GM19351 (cell line): ENCODE measurements around the gene ARHGAP24.
"Not testable (repeated sequence)": the region's sequence is repeated elsewhere in the genome, so short reads cannot be mapped to it uniquely, and the experiment has no call there.

Experiments
- ATAC-seq: cut with Tn5 transposase; IDR thresholded peaks from one replicate; pipeline ENCODE4 v1.9.1; 2021; ENCODE audit warnings: mild to moderate bottlenecking, moderate library complexity; ENCODE audit not compliant: unreplicated experiment

The ARHGAP24 gene

DNA sequence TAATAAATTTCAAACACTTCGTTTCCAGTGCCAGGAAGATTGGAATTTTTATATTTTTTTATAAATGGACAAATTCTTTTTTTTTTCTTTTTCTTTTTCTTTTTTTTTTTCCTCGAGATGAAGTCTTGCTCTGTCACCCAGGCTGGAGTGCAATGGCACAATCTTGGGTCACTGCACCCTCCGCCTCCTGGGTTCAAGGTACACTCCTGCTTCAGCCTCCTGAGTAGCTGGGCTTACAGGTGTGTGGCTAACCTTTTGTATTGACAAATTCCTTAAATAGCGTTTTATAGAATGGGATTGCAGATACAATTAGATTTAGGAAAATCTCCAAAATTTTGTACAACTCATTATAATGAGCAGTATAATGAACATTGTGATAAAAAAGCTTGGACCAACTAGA lies 328.9 kb downstream of the ARHGAP24 start:
- no peak for ATAC-seq

DNA sequence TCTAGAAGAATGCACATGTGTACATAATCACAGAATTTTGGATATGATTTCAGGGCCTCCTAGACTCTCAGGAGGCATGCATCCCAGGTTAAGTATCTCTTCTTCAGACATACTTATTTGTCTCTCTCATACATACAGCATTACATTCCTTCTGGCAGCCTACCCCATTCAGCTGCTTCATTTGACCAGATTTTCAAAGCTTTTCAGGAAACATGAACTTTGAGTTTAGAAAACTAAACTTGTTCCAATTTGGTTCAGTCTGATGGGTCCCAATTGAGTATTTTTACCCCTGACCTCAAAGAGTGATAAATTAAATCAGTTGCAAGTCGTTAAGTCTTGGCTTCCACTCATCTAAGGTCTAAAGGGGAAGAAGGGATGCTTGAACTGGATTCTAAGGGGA lies 330.9 kb downstream of the ARHGAP24 start:
- ATAC-seq = no peak

DNA sequence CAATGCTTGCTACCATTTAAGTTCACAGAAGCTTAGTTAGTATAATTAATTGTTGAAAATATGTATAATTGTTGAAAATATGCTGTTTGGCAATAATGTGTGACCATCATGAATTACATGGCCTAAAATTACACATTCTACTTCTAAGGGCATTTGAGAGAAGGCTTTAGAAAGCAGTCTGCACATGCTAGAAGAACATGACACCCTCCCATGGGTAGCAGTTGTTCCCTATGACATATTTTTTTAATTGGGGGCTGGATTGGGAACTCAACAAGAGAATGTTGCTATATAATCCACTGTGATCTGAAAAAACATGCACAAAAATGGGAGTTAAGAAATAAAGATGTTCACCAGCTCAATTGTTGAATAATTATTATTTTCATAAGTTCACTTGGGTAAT lies 331.4 kb downstream of the ARHGAP24 start:
- no peak for ATAC-seq

DNA sequence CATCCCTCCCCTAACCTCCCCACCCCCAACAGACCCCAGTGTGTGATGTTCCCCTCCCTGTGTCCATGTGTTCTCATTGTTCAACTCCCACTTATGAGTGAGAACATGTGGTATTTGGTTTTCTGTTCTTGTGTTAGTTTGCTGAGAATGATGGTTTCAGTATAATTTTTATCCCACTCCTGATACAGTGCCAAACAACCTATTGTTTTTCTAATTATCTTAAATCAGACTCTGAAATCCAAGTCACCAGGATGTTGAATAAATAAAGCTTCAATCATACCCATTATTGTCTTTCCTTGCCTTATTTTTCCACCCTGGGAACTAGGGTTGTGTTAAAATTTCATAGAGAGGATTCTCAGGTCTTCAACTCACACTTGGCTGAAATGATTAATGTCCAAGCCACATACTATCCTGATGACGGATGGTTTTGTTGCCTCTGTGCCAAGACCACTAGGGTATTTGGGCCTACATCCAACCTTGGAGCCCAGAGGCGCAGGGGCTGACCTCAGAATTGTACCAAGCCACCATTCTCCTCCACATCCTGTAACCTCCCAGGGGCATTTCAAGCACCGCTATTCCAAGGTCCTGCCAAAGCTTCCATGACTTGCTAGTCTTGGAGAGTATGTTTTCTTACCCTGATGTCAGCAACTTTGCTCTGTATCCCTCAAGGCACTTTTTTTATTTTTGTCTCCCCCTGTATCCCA lies 332.4 kb downstream of the ARHGAP24 start:
- ATAC-seq = no peak

DNA sequence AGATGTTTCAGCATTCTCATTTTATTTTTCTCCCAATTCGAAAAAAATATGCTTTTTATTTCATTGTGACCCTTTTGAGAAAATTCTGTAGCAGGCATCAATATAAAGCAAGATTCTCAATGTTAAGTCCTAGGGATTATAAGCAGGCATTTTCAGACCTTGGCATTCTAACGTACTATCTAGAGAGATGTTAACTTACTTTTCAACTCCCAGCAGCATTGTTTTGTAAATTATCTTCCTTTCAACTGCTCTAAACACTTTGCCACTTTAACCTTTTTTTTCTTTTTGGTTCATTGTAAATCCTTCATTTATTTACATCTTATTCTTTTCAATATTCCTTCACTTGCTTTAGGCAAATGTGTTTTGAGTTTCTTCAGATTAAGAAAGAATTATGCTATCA lies 333.2 kb downstream of the ARHGAP24 start:
- no peak for ATAC-seq

DNA sequence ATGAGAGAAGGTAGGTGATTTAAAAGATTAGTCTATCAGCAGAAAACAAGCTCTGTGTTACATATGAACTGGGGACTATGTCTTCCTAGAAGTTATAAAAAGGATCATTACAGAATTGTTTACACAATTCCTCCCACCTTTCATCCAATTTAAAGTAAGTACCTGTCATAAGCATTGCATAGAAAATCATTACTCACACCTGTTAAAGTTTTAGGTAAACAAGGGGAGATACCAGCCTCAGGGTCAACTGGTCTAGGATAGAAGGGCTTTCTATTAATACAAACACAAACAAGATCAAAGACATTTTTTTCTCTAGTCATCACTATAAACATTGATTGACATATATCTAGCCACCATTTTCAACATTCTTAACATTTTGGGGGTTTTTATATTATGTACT lies 333.9 kb downstream of the ARHGAP24 start:
- no peak for ATAC-seq

DNA sequence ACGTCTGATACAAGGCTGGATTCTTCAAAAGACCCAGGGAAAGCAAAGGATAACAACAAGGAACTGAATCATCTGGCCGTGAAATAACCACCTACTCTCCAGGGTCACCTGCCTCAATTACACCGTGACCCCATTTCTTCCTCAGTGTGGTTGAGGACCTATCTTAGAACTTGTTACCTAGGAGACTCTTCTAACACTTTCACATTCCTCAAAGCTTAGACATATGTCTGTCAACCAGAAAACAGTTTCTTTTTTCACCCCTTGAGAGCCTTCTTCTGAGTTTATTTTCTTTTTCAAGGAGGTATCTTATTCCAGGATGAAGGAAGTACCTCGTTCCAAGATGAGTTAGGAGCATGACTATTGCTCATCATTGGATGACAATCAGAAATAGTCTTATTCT lies 337.8 kb downstream of the ARHGAP24 start:
- ATAC-seq = no peak

DNA sequence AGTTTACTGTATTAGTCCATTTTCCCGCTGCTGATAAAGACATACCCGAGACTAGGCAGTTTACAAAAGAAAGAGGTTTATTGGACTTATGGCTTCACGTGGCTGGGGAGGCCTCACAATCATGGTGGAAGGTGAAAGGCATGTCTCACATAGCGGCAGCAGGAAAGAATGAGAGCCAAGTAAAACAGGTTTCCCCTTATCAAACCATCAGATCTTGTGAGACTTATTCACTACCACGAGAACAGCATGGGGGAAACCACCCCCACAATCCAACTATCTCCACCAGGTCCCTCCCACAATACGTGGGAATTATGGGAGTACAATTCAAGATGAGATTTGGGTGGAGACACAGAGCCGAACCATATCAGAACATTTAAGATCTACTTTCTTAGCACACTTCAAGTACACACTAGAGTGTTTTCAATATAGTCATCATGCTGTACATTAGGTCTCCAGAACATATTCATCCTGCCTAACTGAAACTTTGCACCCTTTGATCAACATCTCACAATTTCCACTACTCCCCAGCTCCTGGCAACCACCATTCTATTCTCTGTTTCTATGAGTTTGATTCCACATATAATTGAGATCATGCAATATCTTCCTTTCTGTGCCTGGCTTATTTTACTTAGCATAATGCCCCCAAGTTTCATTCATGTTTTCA lies 341.0 kb downstream of the ARHGAP24 start:
- no peak for ATAC-seq

DNA sequence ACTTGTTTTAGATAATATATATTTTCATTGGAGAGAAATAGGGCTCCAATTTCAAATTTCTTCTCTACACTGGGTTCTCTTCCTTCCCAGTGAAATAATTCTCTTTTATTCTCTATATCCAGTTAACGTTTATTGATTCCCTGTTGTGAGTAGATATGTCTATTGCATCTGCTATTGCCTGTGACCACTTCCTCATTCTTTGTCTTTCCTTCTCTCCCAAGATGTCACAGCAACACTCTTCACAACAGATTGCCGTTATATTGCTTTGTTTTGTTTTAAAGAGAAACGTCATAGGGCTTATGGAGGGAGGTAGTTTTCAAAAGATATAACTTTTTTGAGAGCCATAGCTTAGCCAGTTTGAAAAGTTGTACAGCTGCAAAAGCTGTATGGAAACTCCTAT lies 343.8 kb downstream of the ARHGAP24 start:
- no peak for ATAC-seq

DNA sequence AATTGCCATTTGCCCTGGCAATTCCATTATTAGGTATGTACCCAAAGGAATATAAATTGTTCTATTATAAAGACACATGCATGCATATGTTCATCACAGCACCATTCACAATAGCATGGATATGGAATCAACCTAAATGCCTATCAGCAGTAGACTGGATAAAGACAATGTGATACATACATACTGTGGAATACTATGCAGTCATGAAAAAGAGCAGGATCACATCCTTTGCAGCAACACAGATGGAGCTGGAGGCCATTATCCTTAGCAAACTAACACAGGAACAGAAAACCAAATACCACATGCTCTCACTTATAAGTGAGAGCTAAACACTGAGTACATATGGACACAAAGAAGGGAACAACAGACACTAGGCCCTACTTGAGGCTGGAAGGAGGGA lies 345.2 kb downstream of the ARHGAP24 start:
- ATAC-seq = not testable (repeated sequence)

DNA sequence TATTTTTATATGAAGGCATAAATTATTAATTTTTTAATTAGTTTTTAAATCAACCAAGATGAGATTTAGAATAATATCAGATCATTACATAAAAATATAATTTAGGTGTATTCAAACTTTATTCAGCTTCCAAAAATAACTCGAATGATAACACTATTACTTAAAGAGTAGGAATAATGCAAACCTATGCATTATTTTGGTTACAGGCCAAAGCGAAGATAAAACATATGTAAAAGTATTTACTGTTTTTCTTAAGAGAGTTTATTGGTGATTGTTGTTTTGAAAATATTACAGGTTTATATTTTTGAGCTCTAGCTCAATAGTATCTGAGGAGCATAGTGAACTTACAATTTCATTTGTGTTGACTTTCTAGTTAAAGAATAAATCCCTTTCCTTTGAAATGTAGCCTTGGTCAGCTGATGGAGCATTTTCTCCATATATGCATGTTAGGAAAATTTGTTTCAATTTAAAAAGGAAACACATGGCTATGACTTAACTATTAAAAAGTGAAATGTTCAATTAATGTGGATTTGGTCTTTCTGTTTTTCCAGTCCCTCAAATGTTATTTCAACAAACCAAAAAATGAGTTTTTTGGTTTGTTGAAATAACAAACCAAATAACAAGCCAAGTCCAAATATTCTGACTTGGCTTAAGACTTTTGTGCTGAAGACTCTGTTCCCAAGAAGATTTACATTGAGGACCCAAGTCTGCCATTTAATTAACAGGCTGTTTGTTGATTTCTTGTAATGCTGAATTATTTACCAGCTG lies 346.9 kb downstream of the ARHGAP24 start:
- ATAC-seq = no peak

DNA sequence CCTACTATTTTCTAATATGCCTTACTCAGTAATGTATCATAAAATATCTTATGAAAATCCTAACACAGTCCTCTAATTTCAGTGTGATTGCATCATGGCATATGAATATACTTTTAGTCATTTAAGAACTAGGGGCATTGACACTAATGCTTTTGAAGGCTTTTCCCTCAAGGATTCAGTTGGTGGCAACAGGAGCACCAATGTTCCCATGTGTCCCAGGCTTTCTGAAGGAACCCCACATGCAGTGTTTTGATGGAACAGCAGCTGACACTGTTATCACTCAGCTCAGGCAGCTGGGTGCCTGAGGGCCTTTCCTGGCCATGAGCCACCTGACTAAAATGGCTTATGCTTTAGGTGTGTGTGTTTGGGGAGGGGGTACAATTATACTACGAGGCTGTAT lies 348.3 kb downstream of the ARHGAP24 start:
- ATAC-seq = no peak

DNA sequence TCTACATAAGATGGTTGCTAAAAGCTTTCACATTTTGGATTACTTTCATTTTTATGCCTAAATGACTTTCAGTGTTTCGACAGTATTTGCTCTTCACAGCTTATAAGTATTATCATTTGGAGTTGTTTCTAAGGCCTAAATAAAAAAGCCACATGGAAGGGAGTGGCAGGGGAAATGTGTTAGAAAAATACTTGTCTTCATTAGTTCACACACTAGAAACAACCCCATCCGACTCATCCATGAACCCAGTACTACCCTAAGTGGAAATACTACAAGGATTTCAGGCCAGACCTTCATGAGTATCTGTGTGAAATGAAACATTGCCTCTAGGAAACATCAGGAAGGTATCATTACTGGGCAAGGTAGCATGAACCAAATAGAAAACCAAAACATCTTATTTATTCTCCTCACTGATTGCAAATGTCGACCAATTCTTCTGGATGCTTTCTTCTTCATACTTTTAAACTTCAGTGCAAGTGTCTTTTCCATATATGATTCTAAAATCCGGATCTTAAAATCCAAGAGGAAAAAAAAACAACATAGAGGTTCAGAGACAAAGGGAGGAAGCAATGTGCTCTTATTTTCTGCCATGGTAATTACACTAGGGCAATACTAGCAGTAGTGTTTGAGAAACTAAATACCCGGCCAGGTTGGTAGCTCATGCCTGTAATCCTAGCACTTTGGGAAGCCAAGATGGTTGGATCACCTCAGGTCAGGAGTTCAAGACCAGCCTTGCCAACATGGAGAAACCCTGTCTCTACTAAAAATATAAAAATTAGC lies 349.4 kb downstream of the ARHGAP24 start:
- ATAC-seq = no peak

DNA sequence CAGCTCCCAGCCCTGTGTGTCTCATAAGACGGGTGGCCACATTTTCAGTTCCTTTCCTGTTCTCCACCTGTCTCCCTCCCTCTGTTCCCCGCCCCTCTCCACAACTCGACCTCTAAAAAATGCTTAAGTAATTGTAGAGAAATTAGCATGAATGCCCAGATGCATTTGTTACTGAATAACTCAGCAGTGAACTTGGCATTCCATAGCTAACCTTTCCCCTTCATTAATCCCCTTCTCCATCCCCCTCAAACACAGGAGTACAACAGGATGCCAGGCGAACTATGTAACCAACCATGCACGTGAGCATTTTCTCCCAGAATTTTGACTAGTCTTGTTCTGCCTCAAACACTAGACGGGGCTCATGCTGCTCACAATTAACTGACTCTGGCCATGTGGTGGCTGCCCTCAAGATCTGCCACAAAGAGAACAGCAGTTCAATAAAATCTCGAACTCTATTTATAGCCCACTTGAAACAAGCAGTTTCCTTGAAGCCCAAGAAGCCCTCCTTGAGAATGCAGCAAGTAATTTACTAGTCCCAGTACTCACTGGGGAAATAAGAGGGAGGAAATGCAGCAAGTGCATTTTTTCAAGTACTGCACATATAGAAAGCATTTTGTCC lies 351.2 kb downstream of the ARHGAP24 start:
- ATAC-seq = no peak

DNA sequence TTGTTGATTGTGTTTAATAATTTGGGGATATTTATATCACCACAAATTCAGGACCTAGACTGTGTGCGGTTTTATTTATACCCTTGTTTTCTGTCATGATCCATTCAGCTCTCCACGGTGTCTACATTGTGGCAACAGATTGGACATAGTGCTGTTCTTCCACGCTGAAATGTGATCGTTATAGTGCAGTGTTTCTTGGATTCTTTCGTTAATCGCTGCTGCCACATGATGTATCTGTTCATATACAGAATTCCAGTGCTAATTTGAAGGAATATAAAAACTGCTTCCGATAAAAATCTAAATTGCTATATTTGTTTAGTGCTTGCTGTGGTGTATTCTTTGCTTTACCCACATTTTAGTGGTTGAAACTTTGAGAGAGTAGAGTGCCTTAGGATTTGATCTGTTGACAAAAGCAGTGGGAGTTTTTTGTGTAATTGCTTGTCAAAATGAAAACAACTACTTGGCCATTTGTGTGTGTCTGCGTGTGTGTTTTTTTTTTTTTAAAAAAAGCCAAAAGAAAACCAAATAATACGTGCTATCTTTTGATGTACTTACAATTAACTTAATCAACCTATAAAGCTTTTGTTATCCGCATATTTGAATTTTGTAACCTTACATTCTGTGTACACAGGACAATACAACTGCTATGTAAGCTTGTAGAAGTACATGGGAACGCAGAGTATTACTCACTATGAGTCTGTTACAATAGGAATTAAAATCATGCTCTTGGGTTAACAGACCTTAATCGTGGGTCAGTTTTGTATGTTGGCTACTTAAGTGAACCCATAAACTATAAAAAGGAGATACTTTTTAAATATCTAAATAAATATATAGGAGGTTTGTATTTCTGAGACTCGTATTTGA lies 353.3 kb downstream of the ARHGAP24 start:
- no peak for ATAC-seq

DNA sequence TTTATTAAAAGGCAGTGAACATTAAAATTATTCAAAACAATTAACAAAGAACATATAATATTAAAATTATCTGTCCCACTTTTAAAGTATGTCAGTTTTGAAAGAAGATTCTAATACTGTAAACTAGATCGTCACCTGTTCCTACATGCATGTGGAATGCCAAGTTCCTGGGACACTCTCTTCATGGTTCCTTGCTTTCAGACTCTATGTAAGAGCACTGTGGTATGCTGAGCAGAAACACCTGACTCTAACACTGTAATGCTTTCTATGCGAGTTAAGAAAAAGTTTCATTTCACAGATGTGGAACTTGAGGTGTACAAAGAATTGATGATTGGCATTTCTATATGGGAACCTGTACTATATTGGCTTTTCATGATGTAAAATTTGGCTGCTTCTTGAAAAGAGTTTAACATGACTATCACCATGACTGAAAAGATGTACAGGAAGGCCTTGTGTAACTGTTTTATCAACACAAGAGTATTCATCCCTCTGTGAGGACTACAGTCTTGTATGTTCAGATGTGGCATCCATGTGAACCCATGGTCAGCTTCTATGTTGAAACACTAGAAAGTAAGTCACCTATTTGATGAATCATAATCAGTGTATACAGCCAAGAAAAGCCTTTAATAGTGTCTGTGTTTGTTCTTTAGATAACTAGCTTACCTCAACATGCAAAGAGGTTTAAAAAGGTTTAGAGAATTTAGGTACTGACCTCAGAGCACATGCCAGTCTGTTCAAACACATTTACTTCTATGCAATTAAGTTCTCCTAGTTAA lies 354.5 kb downstream of the ARHGAP24 start:
- no peak for ATAC-seq

DNA sequence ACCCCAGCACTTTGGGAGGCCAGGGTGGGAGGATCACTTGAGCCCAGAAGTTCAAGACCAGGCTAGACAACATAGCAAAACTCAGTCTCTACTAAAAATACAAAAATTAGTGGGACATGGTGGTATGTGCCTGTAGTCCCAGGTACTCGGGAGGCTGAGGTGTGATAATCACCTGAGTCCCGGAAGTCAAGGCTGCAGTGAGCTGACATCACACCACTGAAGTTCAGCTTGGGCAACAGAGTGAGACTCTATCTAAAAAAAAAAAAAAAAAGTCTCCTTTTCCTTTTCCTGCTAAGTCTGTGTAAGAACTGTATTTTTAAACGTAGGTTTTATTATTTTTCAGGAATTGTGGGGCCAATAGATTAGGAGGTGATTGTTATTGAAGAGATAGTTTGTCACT lies 356.7 kb downstream of the ARHGAP24 start:
- ATAC-seq = no peak

DNA sequence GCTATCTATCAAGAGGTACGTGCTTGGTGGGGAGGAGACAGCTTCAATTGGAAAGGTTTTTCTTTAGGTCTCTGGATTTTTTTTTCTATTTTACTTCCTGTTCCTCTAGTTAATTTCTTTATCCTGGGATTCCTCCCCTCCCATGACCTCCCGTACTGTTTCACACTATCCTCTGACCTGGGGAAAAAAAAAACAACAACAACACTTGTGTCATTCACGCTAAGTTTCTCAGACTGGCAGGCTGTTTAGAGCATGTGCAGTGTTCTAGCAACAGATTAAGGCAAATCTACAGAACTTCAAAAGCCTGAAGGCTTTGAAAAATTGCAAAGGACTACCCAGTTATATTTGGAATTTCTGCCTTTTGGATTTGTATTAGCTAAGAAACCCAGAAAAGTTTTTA lies 358.4 kb downstream of the ARHGAP24 start:
- ATAC-seq = no peak

DNA sequence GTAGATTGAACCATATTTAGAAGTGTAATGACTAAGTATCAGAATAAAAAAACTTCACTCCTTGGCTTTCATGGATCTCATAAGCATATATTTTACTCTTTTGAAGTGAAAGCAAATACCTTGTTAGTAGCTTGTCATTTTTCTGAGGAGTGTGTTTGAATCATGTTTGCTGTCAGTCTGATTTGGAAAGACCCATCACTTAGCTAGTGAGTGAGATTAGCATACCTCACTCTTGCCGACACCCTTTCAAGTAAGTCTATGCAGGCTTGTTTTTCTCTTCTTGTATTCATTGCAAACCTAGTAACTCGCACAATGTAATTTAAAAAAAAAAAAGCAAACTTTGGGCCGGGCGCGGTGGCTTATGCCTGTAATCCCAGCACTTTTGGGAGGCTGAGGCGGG lies 360.0 kb downstream of the ARHGAP24 start:
- no peak for ATAC-seq
